ENCODE data around the gene LENEP. TPM values are rescaled to one million over a fixed set of nuclear protein-coding genes. Genes with fewer than 3 reads are reported as not detected.
A peak's percentile ranks its signal among the peaks of the same experiment; 100 is the strongest.

LENEP gene
- total RNA-seq, 1 donor from 2014 or later, result 0.82 TPM

DNA sequence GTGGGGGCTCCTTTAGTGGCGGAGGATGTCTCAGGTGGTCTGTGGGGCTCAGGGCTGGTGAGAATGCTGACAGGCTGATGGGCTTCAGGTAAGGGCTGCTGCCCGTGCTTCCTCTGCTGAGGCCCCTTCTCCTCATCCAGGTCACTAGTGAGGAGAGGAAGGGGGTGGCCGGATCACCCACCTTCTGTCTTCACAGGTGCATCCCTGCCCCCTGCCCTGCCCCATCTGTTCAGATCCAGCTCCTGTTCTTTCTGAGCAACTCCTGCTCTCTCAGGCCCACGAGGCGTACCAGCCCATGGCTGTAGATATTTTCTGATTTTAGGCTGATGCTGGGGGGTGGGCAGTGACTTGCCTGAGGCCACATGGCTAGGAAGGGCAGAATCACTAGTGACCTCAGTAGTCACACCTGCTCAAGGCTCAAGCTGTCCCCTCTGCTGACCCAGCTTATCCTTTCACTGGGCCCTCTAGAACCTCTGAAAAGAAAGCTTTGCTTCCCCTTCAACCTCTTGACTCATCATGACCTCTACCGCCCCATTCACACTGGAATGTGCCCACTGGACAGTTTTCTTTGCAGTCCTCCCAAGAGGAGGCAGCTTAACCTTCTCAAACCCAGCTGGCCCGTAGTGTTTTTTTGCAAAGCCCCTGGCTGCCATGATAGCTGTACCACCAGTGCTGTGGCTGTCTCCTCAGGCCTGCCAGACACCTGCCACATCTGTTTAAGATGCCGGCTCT, 25.4 kb downstream of the LENEP start:
- Mint-ChIP-seq H3K4me3 (ENCODE audit: unreplicated experiment) (no peak overlapping the region), H3K4me1 (ENCODE audit: unreplicated experiment) (peaks cover 21% of the 10 kb centered on the region), H3K36me3 (ENCODE audit: low read depth, unreplicated experiment) (peaks cover 9% of the 10 kb centered on the region), H3K27ac (ENCODE audit: unreplicated experiment) (no peak overlapping the region), H3K9me3 (ENCODE audit: unreplicated experiment) (no peaks in the 10 kb centered on the region), H3K27me3 (ENCODE audit: unreplicated experiment) (peaks cover 15% of the 10 kb centered on the region)
- TF ChIP-seq, protein P1, sequence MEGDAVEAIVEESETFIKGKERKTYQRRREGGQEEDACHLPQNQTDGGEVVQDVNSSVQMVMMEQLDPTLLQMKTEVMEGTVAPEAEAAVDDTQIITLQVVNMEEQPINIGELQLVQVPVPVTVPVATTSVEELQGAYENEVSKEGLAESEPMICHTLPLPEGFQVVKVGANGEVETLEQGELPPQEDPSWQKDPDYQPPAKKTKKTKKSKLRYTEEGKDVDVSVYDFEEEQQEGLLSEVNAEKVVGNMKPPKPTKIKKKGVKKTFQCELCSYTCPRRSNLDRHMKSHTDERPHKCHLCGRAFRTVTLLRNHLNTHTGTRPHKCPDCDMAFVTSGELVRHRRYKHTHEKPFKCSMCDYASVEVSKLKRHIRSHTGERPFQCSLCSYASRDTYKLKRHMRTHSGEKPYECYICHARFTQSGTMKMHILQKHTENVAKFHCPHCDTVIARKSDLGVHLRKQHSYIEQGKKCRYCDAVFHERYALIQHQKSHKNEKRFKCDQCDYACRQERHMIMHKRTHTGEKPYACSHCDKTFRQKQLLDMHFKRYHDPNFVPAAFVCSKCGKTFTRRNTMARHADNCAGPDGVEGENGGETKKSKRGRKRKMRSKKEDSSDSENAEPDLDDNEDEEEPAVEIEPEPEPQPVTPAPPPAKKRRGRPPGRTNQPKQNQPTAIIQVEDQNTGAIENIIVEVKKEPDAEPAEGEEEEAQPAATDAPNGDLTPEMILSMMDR (IDR thresholded peaks at IDR 0.05; ENCODE audit: unreplicated experiment), result no peak
- no peak for DNase-seq (ENCODE audit: low spot score)

DNA sequence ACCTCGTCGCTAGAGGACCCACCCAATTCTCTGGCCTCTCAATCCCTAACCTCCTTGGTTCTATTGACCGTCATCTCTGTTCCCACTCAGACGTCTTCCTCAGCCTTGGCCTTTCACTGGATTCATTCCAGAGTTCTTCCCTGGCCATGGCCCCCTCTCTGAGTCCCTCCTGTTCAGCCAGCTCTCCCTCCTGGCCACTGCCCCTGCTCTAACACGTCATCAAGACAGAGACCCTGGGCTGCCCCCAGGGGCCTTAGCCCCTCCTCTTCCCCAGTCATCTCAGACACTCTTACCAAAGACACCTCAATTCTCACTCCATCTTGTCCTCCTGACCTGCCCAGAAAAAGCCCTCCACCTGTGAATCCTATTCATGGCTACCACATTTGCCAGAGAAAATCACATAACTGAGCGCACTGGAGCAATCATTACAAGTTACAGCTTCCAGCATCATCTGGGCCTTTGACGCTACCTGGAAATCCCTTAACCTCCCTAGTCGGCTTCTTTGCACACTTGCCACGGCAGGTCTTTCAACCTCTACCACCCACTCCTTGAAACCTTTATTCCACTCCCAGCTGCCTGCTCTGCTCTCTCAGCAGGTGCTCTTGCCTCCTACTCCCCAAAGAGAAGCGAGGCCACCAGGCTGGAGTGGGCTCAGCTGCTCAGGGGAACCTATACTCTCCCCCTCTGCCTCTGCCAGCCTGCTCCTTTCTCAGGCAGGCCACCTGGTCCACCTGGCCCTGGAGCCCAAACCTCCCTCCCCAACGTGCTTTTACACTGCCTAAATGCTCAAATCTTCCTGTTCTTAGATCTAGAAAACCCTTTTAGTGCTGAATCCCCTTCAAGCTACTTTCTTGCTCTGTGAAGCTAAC, 26.2 kb downstream of the LENEP start:
- H3K27ac Mint-ChIP-seq (ENCODE audit: unreplicated experiment), result peak overlapping the region; percentile 10
- H3K27me3 Mint-ChIP-seq (ENCODE audit: unreplicated experiment), result peaks cover 15% of the 10 kb centered on the region
- no peak for DNase-seq (ENCODE audit: low spot score)
- peaks cover 29% of the 10 kb centered on the region for H3K4me1 Mint-ChIP-seq (ENCODE audit: unreplicated experiment)
- peak overlapping the region; percentile 1 for H3K4me3 Mint-ChIP-seq (ENCODE audit: unreplicated experiment)
- H3K36me3 Mint-ChIP-seq (ENCODE audit: low read depth, unreplicated experiment), result peaks cover 9% of the 10 kb centered on the region
- TF ChIP-seq, protein P1 (IDR thresholded peaks at IDR 0.05; ENCODE audit: unreplicated experiment), result no peak
- H3K9me3 Mint-ChIP-seq (ENCODE audit: unreplicated experiment), result no peaks in the 10 kb centered on the region

DNA sequence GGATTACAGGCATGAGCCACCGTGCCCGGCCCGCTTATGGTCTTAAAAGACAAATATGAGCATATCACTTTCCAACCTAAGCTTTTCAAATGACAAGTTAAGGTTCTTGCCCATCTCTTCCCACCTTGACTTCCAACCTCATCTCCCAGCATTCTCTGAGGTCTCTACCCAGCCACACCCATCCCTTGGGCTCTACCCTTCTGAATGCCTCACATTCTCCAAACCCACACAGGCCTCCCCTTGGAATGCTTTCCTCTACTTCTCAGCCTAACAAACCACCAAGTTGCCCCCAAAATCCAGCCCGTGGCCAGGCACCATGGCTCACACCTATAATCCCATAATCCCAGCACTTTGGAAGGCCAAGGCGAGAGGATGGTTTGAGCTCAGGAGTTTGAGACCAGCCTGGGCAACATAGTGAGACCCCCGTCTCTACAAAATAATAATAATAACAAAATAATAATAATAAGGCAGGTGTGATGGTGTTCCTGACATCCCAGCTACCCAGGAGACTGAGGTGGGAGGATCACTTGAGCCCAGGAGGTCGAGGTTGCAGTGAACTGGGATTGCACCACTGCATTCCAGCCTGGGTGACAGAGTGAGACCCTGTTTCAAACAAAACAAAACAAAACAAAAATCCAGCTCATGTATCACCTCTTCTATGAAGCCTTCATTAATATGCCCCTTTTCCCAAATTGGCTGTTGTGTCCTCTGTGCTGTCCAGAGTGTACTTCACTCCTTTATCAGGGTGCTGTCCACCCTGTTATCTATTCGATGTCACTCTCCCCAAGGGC, 28.9 kb downstream of the LENEP start:
- no peaks in the 10 kb centered on the region for H3K9me3 Mint-ChIP-seq (ENCODE audit: unreplicated experiment)
- no peak overlapping the region for H3K27ac Mint-ChIP-seq (ENCODE audit: unreplicated experiment)
- no peak overlapping the region for H3K4me3 Mint-ChIP-seq (ENCODE audit: unreplicated experiment)
- H3K36me3 Mint-ChIP-seq (ENCODE audit: low read depth, unreplicated experiment), result peaks cover 9% of the 10 kb centered on the region
- no peak for DNase-seq (ENCODE audit: low spot score)
- H3K4me1 Mint-ChIP-seq (ENCODE audit: unreplicated experiment), result peaks cover 30% of the 10 kb centered on the region
- H3K27me3 Mint-ChIP-seq (ENCODE audit: unreplicated experiment), result peaks cover 14% of the 10 kb centered on the region
- TF ChIP-seq, protein P1 (IDR thresholded peaks at IDR 0.05; ENCODE audit: unreplicated experiment), result no peak

DNA sequence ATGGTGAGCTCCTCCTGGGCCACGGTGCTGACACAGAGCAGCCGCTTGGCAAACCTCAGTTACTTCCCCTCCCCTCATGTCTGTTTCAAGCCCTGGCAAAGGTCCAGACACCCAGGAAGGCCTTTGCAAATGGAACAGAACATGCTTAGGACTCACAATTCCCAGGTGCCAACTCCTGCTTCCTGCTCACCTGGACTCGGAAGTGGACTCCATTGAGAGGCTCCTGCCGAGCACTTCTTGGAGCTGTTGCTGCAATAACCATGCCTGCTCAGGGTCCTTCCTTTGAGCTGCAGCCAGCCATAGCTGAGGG, 29.5 kb downstream of the LENEP start:
- H3K9me3 Mint-ChIP-seq (ENCODE audit: unreplicated experiment), result no peaks in the 10 kb centered on the region
- TF ChIP-seq, protein P1 (IDR thresholded peaks at IDR 0.05; ENCODE audit: unreplicated experiment), result no peak
- H3K27ac Mint-ChIP-seq (ENCODE audit: unreplicated experiment), result no peak overlapping the region
- H3K27me3 Mint-ChIP-seq (ENCODE audit: unreplicated experiment), result peaks cover 12% of the 10 kb centered on the region
- H3K4me1 Mint-ChIP-seq (ENCODE audit: unreplicated experiment), result peaks cover 27% of the 10 kb centered on the region
- H3K36me3 Mint-ChIP-seq (ENCODE audit: low read depth, unreplicated experiment), result peaks cover 9% of the 10 kb centered on the region
- no peak overlapping the region for H3K4me3 Mint-ChIP-seq (ENCODE audit: unreplicated experiment)
- DNase-seq (ENCODE audit: low spot score), result no peak

Data from endothelial cell (in vitro differentiated cells).